ENCODE results near the gene NUDT14.

Gene NUDT14

DNA sequence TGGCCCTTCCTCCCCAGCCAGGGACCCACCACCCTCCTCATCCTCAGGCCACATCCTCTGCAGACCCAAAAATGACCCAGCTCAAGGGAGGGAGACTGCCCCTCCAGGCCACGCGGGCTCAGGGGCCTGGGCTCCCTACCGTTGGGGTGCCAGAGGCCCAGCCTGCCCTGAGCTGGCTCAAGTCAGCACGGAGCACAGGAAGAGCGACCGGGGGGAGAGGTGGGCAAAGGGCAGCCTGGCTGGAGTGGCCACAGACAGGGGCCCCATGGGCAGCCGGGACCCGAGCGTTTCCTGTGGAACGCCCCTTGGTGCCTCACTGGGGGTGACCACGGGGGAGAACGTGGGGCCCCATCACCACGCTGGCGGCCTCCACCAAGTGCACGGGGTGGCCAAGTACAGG, 23.2 kb downstream of the NUDT14 start:
- no peaks in the 10 kb centered on the region for H3K79me2 ChIP-seq (ENCODE audit: insufficient read depth, low read length)
- no peak overlapping the region for H3K9ac ChIP-seq (ENCODE audit: low read depth, low read length, poor library complexity, severe bottlenecking)
- no peak for TF ChIP-seq EZH2phosphoT487 (IDR thresholded peaks at IDR 0.05; ENCODE audit: borderline replicate concordance)
- TF ChIP-seq, protein P1, sequence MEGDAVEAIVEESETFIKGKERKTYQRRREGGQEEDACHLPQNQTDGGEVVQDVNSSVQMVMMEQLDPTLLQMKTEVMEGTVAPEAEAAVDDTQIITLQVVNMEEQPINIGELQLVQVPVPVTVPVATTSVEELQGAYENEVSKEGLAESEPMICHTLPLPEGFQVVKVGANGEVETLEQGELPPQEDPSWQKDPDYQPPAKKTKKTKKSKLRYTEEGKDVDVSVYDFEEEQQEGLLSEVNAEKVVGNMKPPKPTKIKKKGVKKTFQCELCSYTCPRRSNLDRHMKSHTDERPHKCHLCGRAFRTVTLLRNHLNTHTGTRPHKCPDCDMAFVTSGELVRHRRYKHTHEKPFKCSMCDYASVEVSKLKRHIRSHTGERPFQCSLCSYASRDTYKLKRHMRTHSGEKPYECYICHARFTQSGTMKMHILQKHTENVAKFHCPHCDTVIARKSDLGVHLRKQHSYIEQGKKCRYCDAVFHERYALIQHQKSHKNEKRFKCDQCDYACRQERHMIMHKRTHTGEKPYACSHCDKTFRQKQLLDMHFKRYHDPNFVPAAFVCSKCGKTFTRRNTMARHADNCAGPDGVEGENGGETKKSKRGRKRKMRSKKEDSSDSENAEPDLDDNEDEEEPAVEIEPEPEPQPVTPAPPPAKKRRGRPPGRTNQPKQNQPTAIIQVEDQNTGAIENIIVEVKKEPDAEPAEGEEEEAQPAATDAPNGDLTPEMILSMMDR (conservative IDR thresholded peaks at IDR 0.05; ENCODE audit: low read length): no peak
- no peaks in the 10 kb centered on the region; the same call in 1 of the 2 replicates for H3F3A ChIP-seq (ENCODE audit: low read depth)
- H3K4me1 ChIP-seq (ENCODE audit: insufficient read depth, low read length, poor library complexity, severe bottlenecking): peaks cover 24% of the 10 kb centered on the region
- H3K4me3 ChIP-seq (ENCODE audit: low read length, poor library complexity, severe bottlenecking): no peak overlapping the region
- H2AFZ ChIP-seq (ENCODE audit: low read length): no peak overlapping the region
- no peaks in the 10 kb centered on the region for H3K36me3 ChIP-seq (ENCODE audit: insufficient read depth, low read length)
- H4K20me1 ChIP-seq (ENCODE audit: insufficient read depth, low read length, poor library complexity, severe bottlenecking): no peaks in the 10 kb centered on the region
- no peaks in the 10 kb centered on the region for H3K27me3 ChIP-seq (ENCODE audit: insufficient read depth, low read length, poor library complexity, severe bottlenecking)
- H3K9me3 ChIP-seq (ENCODE audit: insufficient read depth, low read depth, low read length): no peaks in the 10 kb centered on the region
- no peaks in the 10 kb centered on the region for H3K9me2 ChIP-seq (replicated peaks; ENCODE audit: low read depth, low read length)
- no peak overlapping the region for H3K4me2 ChIP-seq (ENCODE audit: low read depth, low read length, poor library complexity, severe bottlenecking)

- Histone ChIP-seq H3K79me2 (ENCODE audit: insufficient read depth, low read length) (no peaks in the 10 kb centered on the region), H3K9me3 (ENCODE audit: insufficient read depth, low read depth, low read length) (no peaks in the 10 kb centered on the region), H3K9ac (ENCODE audit: low read depth, low read length, poor library complexity, severe bottlenecking) (no peak overlapping the region), H3K4me2 (ENCODE audit: low read depth, low read length, poor library complexity, severe bottlenecking) (no peak overlapping the region), H4K20me1 (ENCODE audit: insufficient read depth, low read length, poor library complexity, severe bottlenecking) (no peaks in the 10 kb centered on the region), H3F3A (ENCODE audit: low read depth) (no peaks in the 10 kb centered on the region; the same call in 1 of the 2 replicates), H3K4me3 (ENCODE audit: low read length, poor library complexity, severe bottlenecking) (no peak overlapping the region), H3K27me3 (ENCODE audit: insufficient read depth, low read length, poor library complexity, severe bottlenecking) (no peaks in the 10 kb centered on the region), H3K9me2 (replicated peaks; ENCODE audit: low read depth, low read length) (no peaks in the 10 kb centered on the region), H2AFZ (ENCODE audit: low read length) (no peak overlapping the region), H3K36me3 (ENCODE audit: insufficient read depth, low read length) (no peaks in the 10 kb centered on the region), H3K4me1 (ENCODE audit: insufficient read depth, low read length, poor library complexity, severe bottlenecking) (peaks cover 13% of the 10 kb centered on the region)
- TF ChIP-seq, protein P1 (conservative IDR thresholded peaks at IDR 0.05; ENCODE audit: low read length): no peak
Observed at GRCh38 chr14:105156414-105157375, 24.4 kb downstream of the NUDT14 start.

DNA sequence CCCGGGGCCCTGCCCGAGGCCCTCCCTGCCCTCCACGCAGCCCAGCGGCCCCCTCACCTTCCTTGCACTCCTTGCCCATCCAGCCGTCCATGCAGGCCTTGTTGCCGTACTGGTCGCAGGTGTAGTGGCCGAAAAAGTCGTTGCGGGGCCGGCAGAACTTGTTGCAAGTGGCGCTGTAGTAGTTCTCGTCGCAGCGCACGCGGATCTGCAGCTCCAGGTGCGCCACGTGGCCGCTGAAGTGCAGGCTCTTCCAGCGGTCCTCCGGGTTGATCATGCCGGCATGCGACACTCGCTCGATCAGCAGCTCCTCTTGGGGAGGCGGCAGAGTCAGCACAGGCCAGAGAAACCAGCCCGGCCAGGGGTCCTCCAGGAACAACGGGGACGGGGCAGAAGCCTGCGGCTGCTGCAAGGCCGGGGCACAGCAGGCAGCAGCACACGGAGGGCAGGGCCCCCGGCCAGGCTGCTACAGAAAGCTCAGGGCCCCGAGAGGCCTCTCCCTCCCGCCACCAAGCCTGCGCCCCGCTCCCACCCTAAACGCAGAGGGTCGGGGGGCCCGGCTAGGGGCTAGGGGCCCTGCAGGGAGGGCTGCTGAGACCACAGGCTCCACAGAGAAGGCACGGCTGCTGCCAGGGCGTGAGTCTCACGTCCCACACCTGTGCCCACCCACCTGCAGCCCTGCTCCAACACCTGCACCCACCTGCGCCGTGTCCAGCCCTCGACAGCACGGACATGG, 25.3 kb downstream of the NUDT14 start:
- Histone ChIP-seq H3K4me2 (ENCODE audit: low read depth, low read length, poor library complexity, severe bottlenecking) (no peak overlapping the region), H3K9ac (ENCODE audit: low read depth, low read length, poor library complexity, severe bottlenecking) (no peak overlapping the region), H3K9me3 (ENCODE audit: insufficient read depth, low read depth, low read length) (no peaks in the 10 kb centered on the region), H2AFZ (ENCODE audit: low read length) (no peak overlapping the region), H3K27me3 (ENCODE audit: insufficient read depth, low read length, poor library complexity, severe bottlenecking) (no peaks in the 10 kb centered on the region), H3F3A (ENCODE audit: low read depth) (no peaks in the 10 kb centered on the region), H3K79me2 (ENCODE audit: insufficient read depth, low read length) (no peaks in the 10 kb centered on the region), H4K20me1 (ENCODE audit: insufficient read depth, low read length, poor library complexity, severe bottlenecking) (no peaks in the 10 kb centered on the region), H3K36me3 (ENCODE audit: insufficient read depth, low read length) (no peaks in the 10 kb centered on the region), H3K9me2 (replicated peaks; ENCODE audit: low read depth, low read length) (no peaks in the 10 kb centered on the region), H3K4me1 (ENCODE audit: insufficient read depth, low read length, poor library complexity, severe bottlenecking) (peaks cover 7% of the 10 kb centered on the region), H3K4me3 (ENCODE audit: low read length, poor library complexity, severe bottlenecking) (no peak overlapping the region)
- TF ChIP-seq EZH2phosphoT487 (IDR thresholded peaks at IDR 0.05; ENCODE audit: borderline replicate concordance): no peak
- TF ChIP-seq, protein P1 (conservative IDR thresholded peaks at IDR 0.05; ENCODE audit: low read length): no peak
